VCaP (cell line): ENCODE data around the gene IL10RA.
"Not testable (repeated sequence)": the region's sequence is repeated elsewhere in the genome, so short reads cannot be mapped to it uniquely, and the experiment has no call there.

ENCODE experiments used
- H3K27ac ChIP-seq: fragments of 450-650 bp; 2 replicates; pipeline ENCODE4 v1.5.1; 2017
- TF ChIP-seq, protein P1 (sequence below): fragments of 450-650 bp; conservative IDR thresholded peaks from 2 replicates; pipeline ENCODE4 v1.5.1; 2017; ENCODE audit warnings: mild to moderate bottlenecking, moderate library complexity

Gene IL10RA

DNA sequence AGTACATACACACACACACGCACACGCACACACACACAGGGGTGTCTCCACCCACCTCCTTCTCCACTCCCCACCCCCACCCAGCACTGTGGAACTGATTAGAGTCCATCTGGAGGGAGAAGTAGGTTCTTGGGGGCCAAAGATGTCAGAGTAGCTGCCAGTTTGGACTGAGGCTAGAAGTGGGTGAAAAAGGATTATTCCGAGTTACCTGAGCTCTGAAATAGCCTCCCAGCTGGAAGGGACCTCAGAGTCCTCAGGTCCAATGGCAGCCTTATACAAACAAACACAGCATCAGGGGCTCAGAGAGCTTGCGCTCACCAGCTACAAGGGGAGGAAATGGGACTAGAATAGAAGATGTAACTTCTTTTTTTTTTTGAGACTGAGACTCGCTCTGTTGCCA lies 20.8 kb downstream of the IL10RA start:
- TF ChIP-seq, protein P1, sequence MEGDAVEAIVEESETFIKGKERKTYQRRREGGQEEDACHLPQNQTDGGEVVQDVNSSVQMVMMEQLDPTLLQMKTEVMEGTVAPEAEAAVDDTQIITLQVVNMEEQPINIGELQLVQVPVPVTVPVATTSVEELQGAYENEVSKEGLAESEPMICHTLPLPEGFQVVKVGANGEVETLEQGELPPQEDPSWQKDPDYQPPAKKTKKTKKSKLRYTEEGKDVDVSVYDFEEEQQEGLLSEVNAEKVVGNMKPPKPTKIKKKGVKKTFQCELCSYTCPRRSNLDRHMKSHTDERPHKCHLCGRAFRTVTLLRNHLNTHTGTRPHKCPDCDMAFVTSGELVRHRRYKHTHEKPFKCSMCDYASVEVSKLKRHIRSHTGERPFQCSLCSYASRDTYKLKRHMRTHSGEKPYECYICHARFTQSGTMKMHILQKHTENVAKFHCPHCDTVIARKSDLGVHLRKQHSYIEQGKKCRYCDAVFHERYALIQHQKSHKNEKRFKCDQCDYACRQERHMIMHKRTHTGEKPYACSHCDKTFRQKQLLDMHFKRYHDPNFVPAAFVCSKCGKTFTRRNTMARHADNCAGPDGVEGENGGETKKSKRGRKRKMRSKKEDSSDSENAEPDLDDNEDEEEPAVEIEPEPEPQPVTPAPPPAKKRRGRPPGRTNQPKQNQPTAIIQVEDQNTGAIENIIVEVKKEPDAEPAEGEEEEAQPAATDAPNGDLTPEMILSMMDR = no peak

DNA sequence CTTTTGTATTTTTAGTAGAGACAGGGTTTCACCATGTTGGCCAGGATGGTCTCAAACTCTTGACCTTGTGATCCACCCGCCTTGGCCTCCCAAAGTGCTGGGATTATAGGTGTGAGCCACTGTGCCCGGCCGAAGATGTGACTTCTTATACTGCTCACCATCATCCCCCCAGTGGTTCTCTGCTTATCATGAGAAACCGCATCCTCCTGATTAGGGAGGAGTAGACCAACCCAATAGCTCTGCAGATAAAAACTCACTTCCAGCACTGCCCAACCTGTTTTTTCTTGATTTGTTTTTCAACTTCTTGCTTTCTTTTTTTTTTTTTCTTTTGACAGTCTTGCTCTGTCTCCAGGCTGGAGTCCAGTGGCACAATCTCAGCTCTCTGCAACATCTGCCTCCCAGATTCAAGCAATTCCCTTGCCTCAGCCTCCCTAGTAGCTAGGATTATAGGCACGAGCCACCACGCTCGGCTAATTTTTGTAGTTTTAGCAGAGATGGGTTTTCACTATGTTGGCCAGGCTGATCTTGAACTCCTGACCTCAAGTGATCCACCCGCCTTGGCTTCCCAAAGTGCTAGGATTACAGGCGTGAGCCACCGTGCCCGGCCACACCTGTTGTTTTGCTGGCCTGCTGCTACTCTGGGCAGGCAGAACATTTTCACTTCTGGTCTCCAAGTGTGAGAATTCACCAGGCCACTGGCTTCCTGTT lies 21.5 kb downstream of the IL10RA start:
- not testable (repeated sequence) for H3K27ac ChIP-seq

More for the DNA sequence above, 20.8 kb downstream of the IL10RA start:
- H3K27ac ChIP-seq = no peak overlapping the region

DNA sequence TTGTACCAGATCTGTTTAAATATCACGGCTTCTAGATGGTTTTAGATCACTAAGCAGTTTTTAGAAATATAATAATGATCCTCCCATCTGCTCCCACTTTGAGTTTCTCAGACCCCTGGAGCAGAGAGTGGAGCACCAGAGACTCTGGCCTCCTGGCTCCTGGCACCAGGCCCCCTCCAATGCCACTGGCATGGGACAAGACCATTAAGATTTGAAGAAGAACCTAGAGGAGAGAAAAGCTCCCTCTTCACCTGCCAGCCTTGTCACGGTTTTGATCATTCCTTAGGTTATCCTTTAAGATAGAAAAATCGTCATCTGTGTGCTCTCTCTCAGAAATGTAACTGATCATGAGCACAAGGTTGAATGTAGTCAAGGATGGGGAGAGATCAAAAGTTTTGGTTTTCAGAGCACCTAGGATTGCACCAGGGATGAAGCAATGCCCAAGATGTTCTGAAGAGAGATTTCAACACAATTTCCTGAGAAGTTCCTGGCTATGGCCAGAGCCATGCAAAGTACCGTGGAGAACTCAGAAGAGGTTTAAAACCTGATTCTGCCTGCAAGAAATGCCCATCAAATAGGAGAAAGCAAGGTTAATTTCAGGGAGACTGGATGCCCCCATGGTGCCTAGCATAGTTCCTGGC lies 22.2 kb downstream of the IL10RA start:
- TF ChIP-seq, protein P1 = no peak
- no peak overlapping the region for H3K27ac ChIP-seq

DNA sequence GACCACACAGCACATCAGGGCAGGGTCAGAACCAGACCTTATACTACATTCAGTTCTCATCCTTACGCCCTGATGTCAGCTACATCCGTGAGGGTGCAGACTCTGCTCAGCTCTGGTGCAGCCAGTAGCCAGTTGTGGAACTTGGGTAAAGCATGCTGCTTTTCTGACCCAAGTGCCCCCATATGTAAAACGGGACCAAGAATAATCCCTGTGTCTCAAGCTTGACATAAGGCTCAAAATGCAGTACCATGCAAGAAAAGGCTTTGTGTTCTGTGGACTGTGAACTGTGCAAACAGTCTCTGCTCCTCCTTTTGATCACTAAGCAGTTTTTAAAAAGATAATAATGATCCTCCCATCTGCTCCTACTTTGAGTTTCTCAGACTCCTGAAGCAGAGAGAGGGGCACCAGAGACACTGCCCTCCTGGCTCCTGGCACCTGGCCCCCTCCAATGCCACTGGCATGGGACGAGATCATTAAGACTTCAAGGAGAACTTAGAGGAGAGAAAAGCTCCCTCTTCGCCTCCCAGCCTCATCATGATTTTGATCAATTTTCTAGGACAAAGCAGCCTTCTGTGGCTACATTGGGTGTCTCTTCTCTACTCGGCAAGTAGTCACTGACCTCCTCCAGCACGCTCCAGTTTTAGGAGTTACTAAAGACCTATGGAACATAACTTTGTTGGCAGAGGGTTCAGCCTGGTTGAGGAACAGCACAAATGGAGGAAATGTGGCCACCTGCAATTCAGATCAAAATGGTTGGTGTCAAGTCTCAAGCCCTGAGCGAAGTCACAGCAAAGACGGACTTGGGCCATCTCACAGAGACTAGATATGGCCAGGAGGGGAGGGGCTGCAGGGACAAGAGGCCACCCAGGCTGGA lies 23.9 kb downstream of the IL10RA start:
- no peak overlapping the region for H3K27ac ChIP-seq
- TF ChIP-seq, protein P1 = no peak

DNA sequence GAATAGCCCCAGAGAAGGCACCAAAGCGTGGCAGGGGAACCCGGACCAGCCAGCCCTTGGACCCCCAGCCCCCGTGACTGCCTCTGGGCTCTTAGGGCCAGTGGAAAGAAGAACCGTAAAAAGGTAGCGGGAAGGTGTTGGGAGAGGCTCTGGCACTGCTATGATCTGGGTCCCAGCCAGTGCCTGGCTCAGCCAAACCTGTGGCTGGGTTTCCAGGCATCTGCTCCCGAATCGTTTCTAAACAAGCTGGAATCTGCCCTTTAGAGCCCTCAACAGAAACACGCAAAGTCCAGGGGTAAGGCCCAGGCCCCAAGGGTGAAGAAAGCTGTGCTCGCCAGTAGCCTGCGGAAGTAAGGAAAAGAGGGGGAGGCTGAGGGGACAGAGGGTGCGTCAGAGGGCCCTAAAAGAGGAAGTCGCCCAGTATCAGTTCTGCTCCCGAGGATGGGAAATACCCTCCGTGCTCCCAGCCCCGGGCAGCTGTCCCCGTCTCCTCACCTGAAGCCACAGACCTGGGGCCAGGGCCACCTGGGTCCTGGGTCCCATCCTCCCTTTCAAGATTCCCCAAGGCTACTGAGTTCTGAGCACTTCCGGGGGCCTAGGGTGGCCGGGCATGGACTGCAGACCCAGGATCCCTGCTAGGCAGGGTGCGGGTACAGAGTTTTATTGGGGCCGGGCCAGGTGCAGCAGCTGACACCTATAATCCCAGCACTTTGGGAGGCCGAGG lies 24.7 kb downstream of the IL10RA start:
- TF ChIP-seq, protein P1 = no peak
- no peak overlapping the region for H3K27ac ChIP-seq

DNA sequence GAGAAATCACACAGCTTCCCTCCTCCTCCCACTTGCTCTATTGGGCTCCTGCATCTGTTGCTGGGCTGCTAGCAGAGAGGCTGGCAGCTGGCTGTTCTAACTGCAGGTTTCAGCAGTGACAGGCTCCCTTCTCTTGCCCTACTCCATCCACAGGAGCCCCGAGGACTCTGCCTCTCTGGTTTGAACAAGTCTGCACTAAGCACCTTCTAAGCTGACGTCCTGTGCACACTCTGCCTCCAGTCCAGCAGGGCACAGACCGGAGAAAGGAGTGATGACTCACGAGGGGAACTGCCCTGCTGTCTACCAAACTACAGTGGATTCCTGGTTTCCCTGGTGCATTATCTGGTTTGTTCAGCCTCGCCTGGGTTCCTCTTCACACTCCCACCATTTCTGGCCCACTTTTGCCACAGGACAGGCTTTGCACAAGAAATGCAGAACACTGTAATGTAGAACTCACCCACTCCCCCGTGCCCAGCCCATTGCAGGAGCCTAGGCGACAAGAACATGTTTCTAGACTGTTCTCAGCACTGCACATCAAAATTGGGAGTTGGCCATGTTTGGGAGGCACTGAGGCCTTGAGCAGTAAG lies 26.0 kb downstream of the IL10RA start:
- no peak overlapping the region for H3K27ac ChIP-seq

DNA sequence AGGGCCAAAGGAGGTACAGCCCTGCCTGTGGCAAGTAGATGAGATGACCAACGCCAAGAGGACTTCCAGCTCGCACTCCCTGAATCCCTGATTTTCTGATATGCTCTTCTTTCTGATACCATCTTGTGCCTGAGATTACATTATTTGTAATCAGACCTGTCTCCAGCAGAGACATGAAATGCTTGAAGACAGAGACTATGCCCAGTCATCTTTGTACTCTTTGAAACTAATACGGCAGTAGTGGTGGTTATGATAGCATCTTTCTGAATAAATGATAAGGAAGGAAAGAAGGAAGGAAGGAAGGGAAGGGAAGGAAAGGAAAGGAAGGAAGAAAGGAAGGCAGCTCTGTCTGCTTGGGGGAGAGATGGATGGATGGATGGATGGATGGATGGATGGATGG lies 27.8 kb downstream of the IL10RA start:
- TF ChIP-seq, protein P1 = no peak
- no peak overlapping the region for H3K27ac ChIP-seq

More for the DNA sequence above, 26.0 kb downstream of the IL10RA start:
- TF ChIP-seq, protein P1 = no peak
